GM18526 (cell line): Measurements from ENCODE around the gene PMPCA.
A peak's percentile ranks its signal among the peaks of the same experiment; 100 is the strongest.

Source experiments
- POLR2A ChIP-seq: IDR thresholded peaks from 3 replicates; pipeline ENCODE4 v1.6.1; 2011; ENCODE audit not compliant: insufficient read length; ENCODE audit errors: extremely low read depth

The PMPCA gene

DNA sequence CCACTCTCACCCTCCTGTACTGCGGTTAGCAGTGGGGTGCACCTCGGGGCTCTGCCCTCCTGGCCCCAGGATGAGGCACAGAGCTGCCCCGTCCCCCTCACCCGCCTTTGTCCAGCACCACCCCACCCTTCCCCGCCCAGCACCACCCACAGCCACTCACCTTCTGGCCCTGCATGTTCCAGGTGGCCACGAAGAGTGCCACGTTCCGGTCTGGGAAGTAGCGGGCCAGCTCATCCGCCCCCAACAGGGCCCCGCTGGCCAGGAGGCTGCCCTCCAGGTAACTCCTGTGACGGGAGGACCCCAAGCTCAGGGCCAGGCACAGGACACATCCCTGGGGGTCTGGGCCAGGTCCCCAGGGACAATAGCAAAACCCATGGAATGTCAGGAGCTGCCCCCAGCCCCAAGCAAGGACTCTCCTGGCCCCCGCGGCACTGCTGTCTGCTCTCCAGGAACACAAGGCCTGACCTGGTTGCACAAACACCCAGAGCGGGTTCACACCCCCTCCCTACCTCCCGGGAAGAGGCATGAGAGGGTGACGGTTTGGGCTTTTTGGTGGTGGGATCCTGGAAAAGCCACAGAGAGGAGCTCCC, 24.2 kb downstream of the PMPCA start:
- TF ChIP-seq POLR2A = no peak

- TF ChIP-seq POLR2A = no peak
These were observed 25.7 kb downstream of the PMPCA start for GRCh38 chr9:136436055-136436634.

DNA sequence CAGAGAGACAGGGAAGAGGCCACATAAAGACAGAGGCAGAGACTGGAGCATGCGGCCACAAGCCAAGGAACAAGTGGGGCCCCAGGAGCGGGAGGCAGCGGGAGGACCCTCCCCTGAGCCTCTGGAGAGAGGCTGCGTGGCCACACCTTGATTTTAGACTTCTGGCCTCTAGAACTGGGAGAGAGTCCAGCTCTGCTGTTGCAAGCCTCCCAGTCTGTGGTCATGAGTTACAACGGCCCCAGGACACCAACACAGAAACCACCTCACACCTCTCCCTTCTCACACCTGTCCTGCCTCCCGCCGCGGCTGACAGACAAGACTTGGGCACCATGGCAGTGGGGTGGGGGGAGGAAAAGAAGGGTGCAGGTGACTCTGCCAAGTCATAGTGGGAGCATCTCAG, 27.0 kb downstream of the PMPCA start:
- TF ChIP-seq POLR2A = no peak

DNA sequence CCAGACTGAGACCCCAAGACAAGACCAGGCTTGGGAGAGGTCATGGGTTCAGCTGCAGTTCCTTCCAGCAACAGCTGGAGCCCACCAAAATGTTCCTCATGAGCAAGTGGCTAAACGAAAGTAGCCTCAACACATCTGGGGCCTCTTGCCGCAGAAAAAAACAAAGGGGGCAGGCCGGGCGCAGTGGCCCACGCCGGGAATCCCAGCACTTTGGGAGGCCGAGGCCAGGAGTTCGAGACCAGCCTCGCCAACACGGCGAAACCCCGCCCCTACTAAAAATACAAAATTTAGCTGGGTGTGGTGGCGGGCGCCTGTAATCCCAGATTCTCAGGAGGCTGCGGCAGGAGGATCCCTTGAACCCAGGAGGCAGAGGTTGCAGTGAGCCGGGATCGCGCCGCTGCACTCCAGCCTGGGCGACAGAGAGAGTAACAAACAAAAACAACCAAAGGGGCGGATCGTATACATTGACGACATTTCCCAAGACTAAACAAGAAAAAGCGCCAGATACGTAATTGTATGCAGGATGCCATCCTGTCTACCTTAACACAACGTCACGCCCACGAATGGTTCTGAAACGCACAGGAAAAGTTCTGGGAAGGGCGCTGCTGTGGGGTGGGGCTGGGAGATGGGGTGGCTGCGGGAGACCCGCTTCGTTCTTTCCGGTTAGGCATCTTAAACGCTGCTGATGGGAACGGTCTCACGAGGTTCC, 27.5 kb downstream of the PMPCA start:
- TF ChIP-seq POLR2A = no peak

DNA sequence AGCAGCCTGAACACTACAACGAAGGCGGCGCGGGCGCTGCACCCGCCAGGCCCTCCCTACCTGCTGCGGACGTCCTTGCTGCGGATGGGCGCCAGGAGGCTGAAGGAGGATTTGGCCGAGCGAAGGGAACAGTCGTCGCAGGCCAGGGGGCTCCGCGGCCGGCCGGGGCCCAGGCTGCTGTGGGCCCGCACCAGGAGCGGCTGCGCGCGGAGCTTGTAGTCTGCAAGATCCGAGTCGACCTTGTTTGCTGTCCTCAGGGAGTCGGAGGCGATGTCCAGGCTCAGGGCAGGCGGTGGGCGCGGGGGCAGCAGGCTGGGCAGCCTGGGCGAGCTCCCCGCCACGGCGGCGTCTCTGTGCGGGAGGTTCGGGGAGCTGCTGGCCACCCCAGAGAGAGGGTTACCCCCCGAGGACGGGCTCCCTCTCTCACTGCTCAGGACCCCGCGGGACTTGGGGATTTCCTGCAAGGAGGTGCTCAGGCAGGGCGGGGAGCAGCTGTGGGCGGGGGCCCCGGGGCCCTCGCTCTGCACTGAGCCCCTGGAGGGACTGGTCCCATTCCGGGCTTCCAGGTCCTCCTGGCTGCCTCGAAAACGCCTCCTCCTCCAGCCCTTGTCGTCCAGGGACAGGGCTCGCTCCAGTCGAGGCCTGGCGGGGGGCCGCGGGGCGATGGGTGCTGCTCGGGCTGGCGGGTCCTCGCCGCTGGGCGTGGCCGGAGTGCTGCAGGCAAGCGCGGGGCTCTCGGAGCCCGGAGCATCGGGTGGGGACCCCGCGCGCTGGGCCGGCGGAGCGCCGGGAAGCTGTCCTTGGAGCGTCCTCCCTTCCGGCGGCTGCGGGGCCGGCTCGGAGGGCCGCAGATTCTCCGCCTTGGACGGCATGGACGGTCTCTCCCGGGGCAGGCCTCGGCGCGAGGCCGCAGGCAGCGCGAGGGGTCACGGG, 28.4 kb downstream of the PMPCA start:
- peak; percentile 23 for TF ChIP-seq POLR2A

GRCh38 chr9:136439481-136440408, 29.3 kb downstream of the PMPCA start, which contains the start of gene INPP5E:
INPP5E (minus strand) TSS chr9:136439845; CDS start chr9:136439419, 426 bp downstream.
- no peak for TF ChIP-seq POLR2A

- TF ChIP-seq POLR2A = no peak
These were observed 30.8 kb downstream of the PMPCA start for GRCh38 chr9:136441191-136441680.

DNA sequence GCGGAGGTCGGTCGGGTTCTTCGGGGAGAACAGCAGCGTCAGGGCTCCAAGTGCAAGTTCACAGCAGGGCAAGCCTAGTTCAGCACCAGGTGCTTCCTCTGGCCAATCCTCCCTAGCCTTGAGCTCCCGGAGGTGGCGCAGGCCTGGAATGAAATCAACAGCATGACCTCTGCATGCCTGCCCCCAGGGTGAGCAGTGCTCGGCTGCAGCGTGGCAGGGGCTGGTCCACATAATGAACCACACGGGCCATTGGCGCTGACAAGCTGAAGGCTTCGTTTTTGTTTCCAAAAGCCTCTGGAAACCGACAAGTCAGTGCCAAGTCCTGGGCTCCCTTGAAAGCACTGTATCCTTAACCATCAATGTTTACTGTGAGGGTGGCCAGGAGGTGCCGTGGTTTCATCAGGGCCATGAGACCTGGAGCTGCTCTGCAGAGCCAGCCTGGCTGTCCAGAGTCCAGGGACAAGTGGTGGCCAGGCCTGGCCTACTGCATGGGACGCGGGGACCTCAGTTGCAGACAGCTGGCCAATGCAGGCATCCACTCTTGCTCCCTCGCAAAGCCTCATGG, 31.3 kb downstream of the PMPCA start:
- TF ChIP-seq POLR2A = no peak

DNA sequence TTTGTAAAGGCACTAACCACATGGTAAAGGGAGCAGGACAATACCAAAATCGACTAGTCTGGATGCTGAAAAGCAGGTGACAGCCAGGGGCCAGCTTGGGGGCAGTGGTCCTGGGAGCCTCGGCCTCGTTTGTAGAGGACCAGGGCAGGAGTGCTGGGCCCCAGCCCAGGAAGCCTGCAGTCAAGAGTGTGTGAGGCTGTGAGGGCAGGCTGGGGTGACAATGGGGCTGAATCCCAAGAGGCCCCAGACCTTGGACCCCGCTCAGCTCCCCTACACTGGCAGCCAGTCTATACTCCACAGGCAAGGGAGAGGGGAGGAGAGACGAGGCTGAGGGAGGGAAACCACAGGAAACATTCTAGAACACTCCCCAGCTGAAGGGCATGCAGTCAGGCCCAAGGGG, 31.8 kb downstream of the PMPCA start:
- TF ChIP-seq POLR2A = no peak

DNA sequence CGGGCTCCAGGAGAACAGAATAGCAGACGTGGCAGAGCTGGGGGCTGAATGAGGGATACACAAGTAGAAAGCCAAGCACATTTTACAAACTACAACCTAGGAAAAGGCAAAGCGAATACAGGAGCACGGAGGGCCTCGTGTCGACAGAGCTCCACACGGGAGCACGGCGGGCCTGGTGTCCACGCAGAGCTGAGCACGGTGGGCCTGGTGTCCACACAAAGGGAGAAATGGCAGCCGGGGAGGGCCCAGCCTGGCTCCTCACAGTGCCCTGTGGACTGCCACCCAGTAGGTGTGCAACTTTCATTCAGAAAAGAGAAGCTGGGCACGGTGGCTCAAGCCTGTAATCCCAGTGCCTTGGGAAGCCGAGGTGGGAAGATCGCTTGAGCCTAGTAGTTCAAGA, 32.6 kb downstream of the PMPCA start:
- TF ChIP-seq POLR2A = no peak

- TF ChIP-seq POLR2A = no peak
These were observed 33.2 kb downstream of the PMPCA start for GRCh38 chr9:136443687-136444086.

- TF ChIP-seq POLR2A = no peak
These were observed 33.6 kb downstream of the PMPCA start for GRCh38 chr9:136444102-136444501.

- TF ChIP-seq POLR2A = no peak
These were observed 35.3 kb downstream of the PMPCA start for GRCh38 chr9:136445799-136446198.
